TTC549 (cell line): ENCODE results near the gene FLVCR2.

ENCODE experiments used
- FAIRE-seq: peaks from 2 replicates; lab custom pipeline; 2012; peaks lifted over from hg19 to GRCh38; lab: Jason Lieb, UNC

The FLVCR2 gene

GRCh38 chr14:75558440-75558839 lies 20.0 kb upstream of the FLVCR2 start:
- FAIRE-seq = no peak

GRCh38 chr14:75559045-75559444 lies 19.4 kb upstream of the FLVCR2 start:
- FAIRE-seq = no peak

GRCh38 chr14:75559451-75560222 lies 18.8 kb upstream of the FLVCR2 start:
- no peak for FAIRE-seq

- no peak for FAIRE-seq
Measured at GRCh38 chr14:75561013-75561432, 17.4 kb upstream of the FLVCR2 start.

- no peak for FAIRE-seq
Measured at GRCh38 chr14:75562089-75562488, 16.3 kb upstream of the FLVCR2 start.

- no peak for FAIRE-seq
Measured at GRCh38 chr14:75562489-75562888, 15.9 kb upstream of the FLVCR2 start.

GRCh38 chr14:75563931-75564330 lies 14.5 kb upstream of the FLVCR2 start:
- no peak for FAIRE-seq

GRCh38 chr14:75565056-75565455 lies 13.4 kb upstream of the FLVCR2 start:
- FAIRE-seq = no peak

GRCh38 chr14:75566321-75566720 lies 12.1 kb upstream of the FLVCR2 start:
- no peak for FAIRE-seq

- FAIRE-seq = no peak
Measured at GRCh38 chr14:75566752-75567151, 11.7 kb upstream of the FLVCR2 start.

- no peak for FAIRE-seq
Measured at GRCh38 chr14:75568140-75568539, 10.3 kb upstream of the FLVCR2 start.

- FAIRE-seq = no peak
Measured at GRCh38 chr14:75568791-75569190, 9.6 kb upstream of the FLVCR2 start.

GRCh38 chr14:75570797-75571196 lies 7.6 kb upstream of the FLVCR2 start:
- FAIRE-seq = no peak

GRCh38 chr14:75572104-75572503 lies 6.3 kb upstream of the FLVCR2 start:
- FAIRE-seq = no peak

GRCh38 chr14:75577090-75577489 lies 1.3 kb upstream of the FLVCR2 start:
- no peak for FAIRE-seq

GRCh38 chr14:75577729-75578101 lies 705 bp upstream of the FLVCR2 start:
- no peak for FAIRE-seq

- FAIRE-seq = no peak
Measured at GRCh38 chr14:75578786-75579337, 442 bp downstream of the FLVCR2 start.

- no peak for FAIRE-seq
Measured at GRCh38 chr14:75579338-75579864, 981 bp downstream of the FLVCR2 start.

- FAIRE-seq = no peak
Measured at GRCh38 chr14:75579882-75580281, 1.5 kb downstream of the FLVCR2 start.

- no peak for FAIRE-seq
Measured at GRCh38 chr14:75587388-75587787, 9.0 kb downstream of the FLVCR2 start.

GRCh38 chr14:75589931-75590330 lies 11.5 kb downstream of the FLVCR2 start:
- FAIRE-seq = no peak

GRCh38 chr14:75591331-75591946 lies 13.0 kb downstream of the FLVCR2 start:
- no peak for FAIRE-seq

GRCh38 chr14:75591987-75592575 lies 13.7 kb downstream of the FLVCR2 start:
- FAIRE-seq = no peak
